Testis (tissue), 3 donors: ENCODE results near the gene ZNRF4. TPM values are rescaled to one million over a fixed set of nuclear protein-coding genes. Genes with fewer than 3 reads are reported as not detected.

Experiments
- DNase-seq: peaks from one replicate; pipeline ENCODE4 v3.0.0-alpha.2; 2019
- H3K27ac ChIP-seq, 2 donors: fragments of 200-600 bp; sonication (generic); one replicate each; pipeline ENCODE4 v1.5.1; 2019
- H3K27me3 ChIP-seq: fragments of 200-600 bp; sonication (generic); one replicate; pipeline ENCODE4 v1.5.1; 2019
- H3K36me3 ChIP-seq: fragments of 200-600 bp; sonication (generic); one replicate; pipeline ENCODE4 v1.5.1; 2017; ENCODE audit warnings: low read depth; ENCODE audit errors: missing control alignments
- H3K4me1 ChIP-seq: fragments of 200-600 bp; sonication (generic); one replicate; pipeline ENCODE4 v1.5.1; 2019
- H3K4me3 ChIP-seq, 2 donors: fragments of 200-600 bp; sonication (generic); one replicate each; pipeline ENCODE4 v1.5.1; 2017 to 2019
- H3K9me3 ChIP-seq: fragments of 200-600 bp; sonication (generic); one replicate; pipeline ENCODE4 v1.5.1; 2017
- POLR2A ChIP-seq: fragments of 450-650 bp; IDR thresholded peaks from one replicate; pipeline ENCODE4 v1.6.1; 2017; ENCODE audit warnings: antibody characterized with exemption, mild to moderate bottlenecking, moderate library complexity
- WGBS, 2 donors: methylation state at CpG; one replicate each; pipeline ENCODE4 v1.1.5; 2018; 5-methylcytosine and 5-hydroxymethylcytosine counted together
- intact Hi-C: fragments of 100-400 bp; cut with DNase I; formaldehyde crosslinking; loops from one replicate; pipeline ENCODE4 v1.15.1; 2023; ENCODE audit warnings: low total_unique reads
- polyA plus RNA-seq: library from polyadenylated mRNA; stranded (reverse); fragments of 350-450 nt; fragmentation: Illumina TruSeq; extraction: RNeasy Lipid Tissue Mini Kit (QIAGEN cat#74804); gene quantifications from one replicate; pipeline ENCODE4 v1.2.3, GENCODE V29; 2014; ENCODE audit warnings: low read depth, low replicate concordance; ENCODE audit not compliant: insufficient read depth
- total RNA-seq, 2 donors: library from RNA; depleted of rRNA; stranded (reverse); fragments of >200 nt; gene quantifications; one replicate each; pipeline ENCODE4 v1.2.3, GENCODE V29; 2016
- TF ChIP-seq, protein P1 (sequence below), 3 experiments: fragments of 450-650 bp in 2 of 3; fragments of 200-600 bp in 1 of 3; sonication (generic) in 1 of 3; IDR thresholded peaks; one replicate each; pipeline ENCODE4 v1.5.1; 2016 to 2019; ENCODE audit warnings: antibody characterized with exemption in 3 of 3, mild to moderate bottlenecking in 2 of 3, moderate library complexity in 1 of 3

The ZNRF4 gene
- total and polyA plus RNA-seq, 3 donors from 2014 or later: 74.1 to 147 (median 137) TPM

- intact Hi-C loops: no loop called here
- 73 to 81% methylated on average over 5 of the region's 5 CpGs for WGBS, 2 donors
Measured at GRCh38 chr19:5497297-5497696, 42.1 kb downstream of the ZNRF4 start.

DNA sequence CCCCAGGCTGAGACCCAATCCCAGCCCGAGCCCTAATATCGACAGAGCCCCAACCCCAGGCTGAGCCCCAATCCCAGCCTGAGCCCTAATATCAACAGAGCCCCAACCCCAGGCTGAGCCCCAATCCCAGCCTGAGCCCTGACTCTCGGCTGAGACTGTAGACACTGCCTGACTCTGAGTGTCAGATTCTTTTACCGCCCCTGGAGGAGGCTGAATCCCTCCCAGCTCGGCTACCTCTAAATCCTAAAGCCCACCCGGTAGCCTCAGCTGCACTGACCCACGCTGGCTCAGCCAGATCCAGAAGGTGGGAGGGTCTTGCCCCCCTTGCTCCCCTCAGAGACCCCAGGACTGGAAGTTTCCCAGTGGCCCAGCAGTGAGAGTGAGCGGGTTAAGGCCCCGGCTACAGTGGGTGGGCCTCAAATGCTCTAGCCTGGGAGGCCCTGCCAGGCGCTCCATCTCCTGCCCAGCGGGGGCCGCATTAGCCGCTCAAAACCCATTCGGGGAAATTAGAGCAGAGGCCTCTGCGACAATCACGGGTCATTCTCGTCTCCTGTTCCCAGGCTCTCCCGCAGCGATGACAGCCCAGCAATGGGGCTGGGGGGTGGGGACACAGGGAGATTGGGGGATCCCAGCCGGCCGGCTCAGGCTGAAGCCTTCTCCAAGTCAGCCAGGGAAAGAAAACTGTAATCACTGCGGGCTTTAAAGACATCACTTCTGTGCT is 43.8 kb downstream of the ZNRF4 start:
- Histone ChIP-seq H3K4me1 (no peaks in the 10 kb centered on the region), H3K27me3 (no peaks in the 10 kb centered on the region), H3K27ac (no peak overlapping the region), H3K4me3 (no peak overlapping the region), H3K36me3 (no peaks in the 10 kb centered on the region), H3K9me3 (no peaks in the 10 kb centered on the region)
- no peak for TF ChIP-seq POLR2A
- TF ChIP-seq, protein P1, sequence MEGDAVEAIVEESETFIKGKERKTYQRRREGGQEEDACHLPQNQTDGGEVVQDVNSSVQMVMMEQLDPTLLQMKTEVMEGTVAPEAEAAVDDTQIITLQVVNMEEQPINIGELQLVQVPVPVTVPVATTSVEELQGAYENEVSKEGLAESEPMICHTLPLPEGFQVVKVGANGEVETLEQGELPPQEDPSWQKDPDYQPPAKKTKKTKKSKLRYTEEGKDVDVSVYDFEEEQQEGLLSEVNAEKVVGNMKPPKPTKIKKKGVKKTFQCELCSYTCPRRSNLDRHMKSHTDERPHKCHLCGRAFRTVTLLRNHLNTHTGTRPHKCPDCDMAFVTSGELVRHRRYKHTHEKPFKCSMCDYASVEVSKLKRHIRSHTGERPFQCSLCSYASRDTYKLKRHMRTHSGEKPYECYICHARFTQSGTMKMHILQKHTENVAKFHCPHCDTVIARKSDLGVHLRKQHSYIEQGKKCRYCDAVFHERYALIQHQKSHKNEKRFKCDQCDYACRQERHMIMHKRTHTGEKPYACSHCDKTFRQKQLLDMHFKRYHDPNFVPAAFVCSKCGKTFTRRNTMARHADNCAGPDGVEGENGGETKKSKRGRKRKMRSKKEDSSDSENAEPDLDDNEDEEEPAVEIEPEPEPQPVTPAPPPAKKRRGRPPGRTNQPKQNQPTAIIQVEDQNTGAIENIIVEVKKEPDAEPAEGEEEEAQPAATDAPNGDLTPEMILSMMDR (IDR thresholded peaks at IDR 0.05): no peak
- 40 to 59% methylated on average over 16 to 22 of the region's 22 CpGs for WGBS, 2 donors
- intact Hi-C loops: no loop called here
- DNase-seq: no peak

More at GRCh38 chr19:5497297-5497696, 42.1 kb downstream of the ZNRF4 start:
- no peak for DNase-seq
- H3K4me1 ChIP-seq: no peaks in the 10 kb centered on the region
- no peaks in the 10 kb centered on the region for H3K27me3 ChIP-seq
- H3K36me3 ChIP-seq: no peaks in the 10 kb centered on the region
- no peak overlapping the region for H3K27ac ChIP-seq
- TF ChIP-seq, protein P1 (IDR thresholded peaks at IDR 0.05): no peak
- TF ChIP-seq POLR2A: no peak
- H3K4me3 ChIP-seq: no peak overlapping the region
- no peaks in the 10 kb centered on the region for H3K9me3 ChIP-seq

GRCh38 chr19:5501907-5502306 is 46.7 kb downstream of the ZNRF4 start:
- TF ChIP-seq POLR2A: no peak
- TF ChIP-seq, protein P1 (IDR thresholded peaks at IDR 0.05): no peak

GRCh38 chr19:5503598-5503997 is 48.4 kb downstream of the ZNRF4 start:
- Histone ChIP-seq H3K27ac (no peak overlapping the region), H3K4me1 (no peaks in the 10 kb centered on the region), H3K36me3 (no peaks in the 10 kb centered on the region), H3K4me3 (no peak overlapping the region), H3K27me3 (no peaks in the 10 kb centered on the region), H3K9me3 (no peaks in the 10 kb centered on the region)
- no peak for TF ChIP-seq POLR2A
- TF ChIP-seq, protein P1 (IDR thresholded peaks at IDR 0.05): no peak
- intact Hi-C loops: no loop called here
- no peak for DNase-seq
- WGBS, 2 donors: 56 to 80% methylated on average over 1 of the region's 1 CpG

More at GRCh38 chr19:5501907-5502306, 46.7 kb downstream of the ZNRF4 start:
- Histone ChIP-seq H3K9me3 (no peaks in the 10 kb centered on the region), H3K4me3 (no peak overlapping the region), H3K27ac (no peak overlapping the region), H3K4me1 (no peaks in the 10 kb centered on the region), H3K36me3 (no peaks in the 10 kb centered on the region), H3K27me3 (no peaks in the 10 kb centered on the region)
- WGBS, 2 donors: 91 to 94% methylated on average over 2 of the region's 2 CpGs
- no peak for DNase-seq
- intact Hi-C loops: no loop called here

DNA sequence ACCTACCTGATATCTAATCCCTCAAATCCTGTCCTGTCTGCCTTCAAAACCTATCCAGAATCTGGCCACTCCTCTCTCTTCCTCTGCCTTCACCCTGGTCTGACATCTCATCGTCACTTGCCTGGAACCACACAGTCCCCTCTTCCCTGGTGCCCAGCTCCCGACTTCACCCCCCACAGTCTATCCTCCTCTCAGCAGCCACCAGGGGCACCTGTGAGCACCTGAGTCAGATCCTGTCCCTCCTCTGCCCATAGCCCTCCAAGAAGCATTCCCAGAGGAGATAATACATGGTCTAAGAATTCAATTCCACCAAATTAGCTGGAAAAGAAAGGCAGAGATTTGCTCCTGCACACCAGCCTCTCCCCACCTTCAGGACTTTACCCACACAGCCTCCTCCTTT is 48.9 kb downstream of the ZNRF4 start:
- H3K4me3 ChIP-seq: no peak overlapping the region
- H3K9me3 ChIP-seq: no peaks in the 10 kb centered on the region
- no peaks in the 10 kb centered on the region for H3K27me3 ChIP-seq
- no peak for DNase-seq
- TF ChIP-seq, protein P1 (IDR thresholded peaks at IDR 0.05): no peak
- no peak for TF ChIP-seq POLR2A
- no peak overlapping the region for H3K27ac ChIP-seq
- 62 to 75% methylated on average over 2 of the region's 2 CpGs for WGBS, 2 donors
- H3K36me3 ChIP-seq: no peaks in the 10 kb centered on the region
- intact Hi-C loops: no loop called here
- no peaks in the 10 kb centered on the region for H3K4me1 ChIP-seq
